A549 (cell line): ENCODE data around the gene BABAM2. TPM values are rescaled to one million over a fixed set of nuclear protein-coding genes. Genes with fewer than 3 reads are reported as not detected.

Source experiments
- ATAC-seq, 2 experiments: fragments of 200-7000 bp in 1 of 2; fragments of >200 bp in 1 of 2; cut with Nextera tagmentation in 1 of 2; cut with Tn5 transposase in 1 of 2; 3 replicates each; pipeline versions ENCODE4 v1.8.0 to v1.9.1; 2018 to 2020; ENCODE audit warnings: mild to moderate bottlenecking in 1 of 2, moderate library complexity in 1 of 2
- CTCF ChIA-PET: fragments of 300-600 bp; sonication (Branson Sonifier 250); formaldehyde crosslinking; extraction: SDS; loops from one replicate; lab custom pipeline; 2021; ENCODE audit warnings: antibody characterized with exemption, inconsistent platforms; lab: Yijun Ruan, JAX
- POLR2A ChIA-PET: fragments of 350-600 bp; formaldehyde crosslinking; extraction: SDS; loops from one replicate; lab custom pipeline; 2021; ENCODE audit warnings: antibody characterized with exemption, inconsistent platforms; lab: Yijun Ruan, JAX
- DNase-seq, 2 experiments: peaks; one replicate each; pipeline versions ENCODE4 v3.0.0 to v3.0.0-alpha.2; 2011 to 2016; ENCODE audit warnings: low read depth in 1 of 2, low spot score in 1 of 2
- FAIRE-seq: peaks from 2 replicates; lab custom pipeline; 2011; peaks lifted over from hg19 to GRCh38; lab: Jason Lieb, UNC
- H3K27ac ChIP-seq, 2 experiments: fragments of >200 bp; sonication (Bioruptor Twin); formaldehyde crosslinking; 3 replicates each; pipeline ENCODE4 v1.5.1; 2016 to 2017
- H3K4me1 ChIP-seq: fragments of >200 bp; sonication (Bioruptor Twin); formaldehyde crosslinking; 3 replicates; pipeline ENCODE4 v1.6.1; 2016
- H3K4me2 ChIP-seq: fragments of >200 bp; sonication (Bioruptor Twin); formaldehyde crosslinking; 3 replicates; pipeline ENCODE4 v1.6.1; 2016
- H3K4me3 ChIP-seq: fragments of >200 bp; sonication (Bioruptor Twin); formaldehyde crosslinking; 3 replicates; pipeline ENCODE4 v1.5.1; 2016
- H3K9me3 ChIP-seq: fragments of >200 bp; sonication (Bioruptor Twin); formaldehyde crosslinking; 3 replicates; pipeline ENCODE4 v1.6.1; 2016
- BCL3 ChIP-seq: fragments of >200 bp; sonication (Bioruptor Twin); formaldehyde crosslinking; IDR thresholded peaks from 3 replicates; pipeline ENCODE4 v1.6.1; 2016
- BHLHE40 ChIP-seq: IDR thresholded peaks from 2 replicates; pipeline ENCODE4 v1.6.1; 2012; ENCODE audit warnings: low read depth, low read length, inconsistent platforms
- CHD4 ChIP-seq: fragments of 200-600 bp; sonication (generic); IDR thresholded peaks from 2 replicates; pipeline ENCODE4 v1.6.1; 2016; ENCODE audit warnings: antibody characterized with exemption, mild to moderate bottlenecking, borderline replicate concordance
- CTCF ChIP-seq: fragments of >200 bp; sonication (Bioruptor Twin); formaldehyde crosslinking; IDR thresholded peaks from 3 replicates; pipeline ENCODE4 v1.5.1; 2016
- E2F6 ChIP-seq: IDR thresholded peaks from 2 replicates; pipeline ENCODE4 v1.6.1; 2012; ENCODE audit warnings: low read depth, borderline replicate concordance
- FOSL2 ChIP-seq, 2 experiments: fragments of 450-650 bp in 1 of 2; fragments of >200 bp in 1 of 2; sonication (Bioruptor Twin) in 1 of 2; formaldehyde crosslinking; IDR thresholded peaks; 2 replicates each; pipeline versions ENCODE4 v1.5.0 to v1.6.1; 2016 to 2020; ENCODE audit warnings: mild to moderate bottlenecking in 1 of 2, moderate library complexity in 1 of 2
- HDAC2 ChIP-seq: fragments of 200-600 bp; sonication (generic); IDR thresholded peaks from 2 replicates; pipeline ENCODE4 v1.6.1; 2016
- HES2 ChIP-seq: fragments of >200 bp; sonication (Bioruptor Twin); formaldehyde crosslinking; IDR thresholded peaks from 2 replicates; pipeline ENCODE4 v1.6.1; 2016
- HEYL ChIP-seq: fragments of 250-450 bp; sonication (Bioruptor Pico); IDR thresholded peaks from 2 replicates; pipeline ENCODE4 v1.8.0; 2021; ENCODE audit warnings: mild to moderate bottlenecking, moderate library complexity
- HOXB13 ChIP-seq: fragments of 250-450 bp; sonication (Bioruptor Pico); IDR thresholded peaks from 2 replicates; pipeline ENCODE4 v1.5.0; 2020; ENCODE audit warnings: low read depth, mild to moderate bottlenecking, moderate library complexity
- HOXB5 ChIP-seq: fragments of 250-450 bp; sonication (Bioruptor Pico); IDR thresholded peaks from 2 replicates; pipeline ENCODE4 v1.5.0; 2020; ENCODE audit warnings: mild to moderate bottlenecking, moderate library complexity
- JUN ChIP-seq, 2 experiments: fragments of >200 bp; sonication (Bioruptor Twin); formaldehyde crosslinking; IDR thresholded peaks; 2 replicates in 1 of 2; 3 replicates in 1 of 2; pipeline ENCODE4 v1.6.1; 2016 to 2017
- MAX ChIP-seq: IDR thresholded peaks from 2 replicates; pipeline ENCODE4 v1.6.1; 2012
- MYC ChIP-seq: IDR thresholded peaks from 2 replicates; pipeline ENCODE4 v1.6.1; 2012; ENCODE audit warnings: mild to moderate bottlenecking, inconsistent platforms, low read length, improper control_type of control experiment, borderline replicate concordance
- RARB ChIP-seq: fragments of 250-450 bp; sonication (Bioruptor Pico); IDR thresholded peaks from 2 replicates; pipeline ENCODE4 v1.8.0; 2021; ENCODE audit warnings: mild to moderate bottlenecking, moderate library complexity
- RCOR1 ChIP-seq: fragments of 150-350 bp; IDR thresholded peaks from 2 replicates; pipeline ENCODE4 v1.6.1; 2014; ENCODE audit warnings: antibody characterized with exemption, low read length, low read depth
- SREBF2 ChIP-seq: fragments of 450-650 bp; IDR thresholded peaks from 2 replicates; pipeline ENCODE4 v1.6.1; 2014; ENCODE audit warnings: mild to moderate bottlenecking, moderate library complexity
- TFCP2L1 ChIP-seq: fragments of 250-450 bp; sonication (Bioruptor Pico); IDR thresholded peaks from 2 replicates; pipeline ENCODE4 v1.5.0; 2021; ENCODE audit warnings: mild to moderate bottlenecking
- WGBS: methylation state at CpG from one replicate; pipeline ENCODE4 v1.1.6; 2017; ENCODE audit errors: missing lambda C conversion rate; 5-methylcytosine and 5-hydroxymethylcytosine counted together
- polyA plus RNA-seq, 4 experiments: library from polyadenylated mRNA; depleted of rRNA in 3 of 4; stranded (reverse); fragments of >200 nt; fragmentation: RNase III in 1 of 4; extraction: RNeasy Plus Mini Kit Qiagen cat#74134 plus additional on column Dnase treatment in 1 of 4; gene quantifications; 2 replicates in 3 of 4; 3 replicates in 1 of 4; pipeline ENCODE4 v1.2.3, GENCODE V29; 2011 to 2017

The BABAM2 gene
- polyA plus RNA-seq, 2 of the 4 experiments (the other 2 are of a cell fraction), result 53.7 to 78.4 TPM

- ATAC-seq, result 0 out of 6 replicates have a peak, but pooled peaks of 1 of the 2 experiments have one; percentile 30
Measured at GRCh38 chr2:28193630-28194403, 303.3 kb downstream of the BABAM2 start.

GRCh38 chr2:28199995-28200679, 309.6 kb downstream of the BABAM2 start:
- ChIA-PET CTCF (interaction anchor here (0.9 to 1.5 kb wide), 2 partner anchors 32 to 53 kb away, joined by 3 to 4 read pairs; no protein-coding TSS in a partner anchor), POLR2A (no interaction called here)
- FAIRE-seq (peak; percentile 23), ATAC-seq (no peak)
- Histone ChIP-seq H3K4me2 (no peak overlapping the region), H3K9me3 (no peaks in the 10 kb centered on the region), H3K4me1 (no peaks in the 10 kb centered on the region), H3K4me3 (no peak overlapping the region)
- TF ChIP-seq SREBF2 (no peak), CHD4 (no peak), BCL3 (no peak), TFCP2L1 (CRISPR knock-in tag) (no peak), JUN (IDR thresholded peaks at IDR 0.05) (no peak), HOXB5 (CRISPR knock-in tag) (no peak), HOXB13 (CRISPR knock-in tag) (no peak), HDAC2 (no peak), HEYL (CRISPR knock-in tag) (no peak), RCOR1 (no peak), HES2 (no peak), RARB (no peak), FOSL2 (IDR thresholded peaks at IDR 0.05) (no peak), FOSL2 (CRISPR knock-in tag; IDR thresholded peaks at IDR 0.05) (no peak), E2F6 (no peak), CTCF (no peak), MYC (no peak), MAX (no peak), BHLHE40 (no peak)
- TF ChIP-seq, all 56 proteins: peak for 0
- WGBS, result 58% methylated on average over 2 of the region's 2 CpGs
- DNase-seq, result no peak
- no peak overlapping the region for H3K27ac ChIP-seq

More at GRCh38 chr2:28193630-28194403, 303.3 kb downstream of the BABAM2 start:
- TF ChIP-seq TFCP2L1 (CRISPR knock-in tag), result no peak
- no peak for TF ChIP-seq FOSL2 (IDR thresholded peaks at IDR 0.05)
- peak; percentile 8; the same call in 1 of the 2 replicates for TF ChIP-seq FOSL2 (CRISPR knock-in tag; IDR thresholded peaks at IDR 0.05)
- DNase-seq, result no peak
- CTCF ChIA-PET, result interaction anchor here (0.9 to 1.2 kb wide), 2 partner anchors 26 to 197 kb away, joined by 3 to 4 read pairs; no protein-coding TSS in a partner anchor
- Histone ChIP-seq H3K27ac (peak overlapping the region in 1 of 2 experiments; percentile 24; a peak in 2 of 6 replicates), H3K4me2 (no peak overlapping the region), H3K9me3 (no peaks in the 10 kb centered on the region), H3K4me1 (no peaks in the 10 kb centered on the region), H3K4me3 (no peak overlapping the region)
- POLR2A ChIA-PET, result no interaction called here
- FAIRE-seq, result peak; percentile 49
- WGBS, result 92% methylated on average over 10 of the region's 10 CpGs
